Stimulated activated naive CD8-positive, alpha-beta T cell treated with anti-CD3 and anti-CD28 coated beads, Interleukin-15, Interleukin-2, amounts not matched to agents 100 ng/mL and 50 ng/mL, for 24 hours (primary cell): ENCODE results near the gene ZNF488.
"Not testable (repeated sequence)": the region's sequence is repeated elsewhere in the genome, so short reads cannot be mapped to it uniquely, and the experiment has no call there.

Experiments
- H3K27ac Mint-ChIP-seq: one replicate; pipeline ENCODE4 v1.8.0; 2021; ENCODE audit warnings: mild to moderate bottlenecking, mixed read lengths
- H3K27me3 Mint-ChIP-seq: one replicate; pipeline ENCODE4 v1.8.0; 2021; ENCODE audit warnings: mixed read lengths
- H3K36me3 Mint-ChIP-seq: one replicate; pipeline ENCODE4 v1.8.0; 2021; ENCODE audit warnings: low read depth, mixed read lengths
- H3K4me1 Mint-ChIP-seq: one replicate; pipeline ENCODE4 v1.8.0; 2021; ENCODE audit warnings: low read depth, mixed read lengths
- H3K4me3 Mint-ChIP-seq: one replicate; pipeline ENCODE4 v1.8.0; 2021; ENCODE audit warnings: mild to moderate bottlenecking, mixed read lengths
- H3K9me3 Mint-ChIP-seq: one replicate; pipeline ENCODE4 v1.8.0; 2021; ENCODE audit warnings: mixed read lengths

Gene ZNF488

GRCh38 chr10:47402641-47403301, 18.7 kb upstream of the ZNF488 start:
- H3K9me3 Mint-ChIP-seq, result no peaks in the 10 kb centered on the region
- H3K27me3 Mint-ChIP-seq, result peaks cover 13% of the 10 kb centered on the region
- no peaks in the 10 kb centered on the region for H3K4me1 Mint-ChIP-seq
- H3K4me3 Mint-ChIP-seq, result no peak overlapping the region
- no peaks in the 10 kb centered on the region for H3K36me3 Mint-ChIP-seq
- H3K27ac Mint-ChIP-seq, result no peak overlapping the region

DNA sequence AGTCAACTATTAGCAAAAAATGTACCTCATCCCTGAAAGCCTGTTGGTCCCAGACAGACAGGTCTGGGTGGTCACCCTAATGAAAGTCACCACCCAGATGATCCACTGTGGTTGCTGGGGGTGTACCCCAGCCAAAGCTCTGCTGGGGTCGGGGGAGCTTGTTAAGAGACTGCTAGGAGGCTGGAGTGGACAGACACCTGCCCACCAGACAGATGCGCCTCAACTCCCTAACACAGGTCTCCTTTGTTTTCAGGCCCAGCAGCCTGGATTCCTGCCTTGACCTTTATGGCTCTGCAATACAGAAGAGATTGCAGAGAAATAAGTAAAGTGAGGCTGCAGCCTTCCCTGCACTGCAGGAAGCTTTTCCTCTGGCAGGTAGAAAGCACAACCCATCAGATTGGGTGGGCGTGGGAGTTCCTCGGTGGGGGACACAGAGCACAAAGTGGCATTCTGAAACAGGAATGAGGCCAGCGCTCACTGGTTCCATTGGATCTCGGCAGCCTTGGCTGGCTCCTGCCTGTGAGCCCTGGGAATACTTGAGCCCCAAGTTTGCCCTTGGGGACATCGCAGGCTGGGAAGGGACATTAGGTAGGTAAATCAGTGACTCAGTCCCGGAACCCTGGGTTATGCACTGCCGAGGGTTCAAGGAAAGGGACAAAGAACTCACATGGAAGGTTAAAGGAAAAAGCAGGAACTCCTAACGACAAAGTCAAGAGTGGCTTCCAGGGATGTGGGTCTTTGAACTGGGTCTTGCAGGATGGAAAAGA, 18.0 kb upstream of the ZNF488 start:
- H3K36me3 Mint-ChIP-seq, result no peaks in the 10 kb centered on the region

GRCh38 chr10:47401210-47401609, 17.1 kb upstream of the ZNF488 start:
- no peaks in the 10 kb centered on the region for H3K4me1 Mint-ChIP-seq
- no peaks in the 10 kb centered on the region for H3K36me3 Mint-ChIP-seq
- H3K27me3 Mint-ChIP-seq, result peaks cover 20% of the 10 kb centered on the region
- H3K9me3 Mint-ChIP-seq, result no peaks in the 10 kb centered on the region
- no peak overlapping the region for H3K4me3 Mint-ChIP-seq
- no peak overlapping the region for H3K27ac Mint-ChIP-seq

More for the DNA sequence above, 18.0 kb upstream of the ZNF488 start:
- Mint-ChIP-seq H3K27me3 (peaks cover 13% of the 10 kb centered on the region), H3K9me3 (no peaks in the 10 kb centered on the region), H3K27ac (no peak overlapping the region), H3K4me3 (no peak overlapping the region), H3K4me1 (no peaks in the 10 kb centered on the region)

DNA sequence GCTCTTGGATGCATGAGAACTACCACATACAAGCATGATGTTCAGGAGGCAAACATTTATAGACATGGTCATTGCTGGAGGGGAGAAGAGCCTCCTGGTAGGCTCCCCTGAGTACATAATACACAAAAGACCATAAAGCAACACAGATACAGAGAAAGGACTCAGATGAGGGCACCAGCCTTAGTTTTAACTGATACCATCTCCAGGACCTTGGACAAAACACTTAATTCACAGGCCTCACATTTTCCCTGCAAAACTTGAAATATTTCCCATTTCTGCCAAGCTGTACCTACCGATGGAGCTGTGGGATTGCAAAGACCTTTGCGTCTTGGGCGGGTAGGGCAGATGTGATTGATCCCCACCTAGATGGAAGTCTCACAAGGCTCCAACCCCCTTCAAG, 16.7 kb upstream of the ZNF488 start:
- no peaks in the 10 kb centered on the region for H3K9me3 Mint-ChIP-seq
- peaks cover 20% of the 10 kb centered on the region for H3K27me3 Mint-ChIP-seq
- no peaks in the 10 kb centered on the region for H3K4me1 Mint-ChIP-seq
- no peak overlapping the region for H3K4me3 Mint-ChIP-seq
- no peaks in the 10 kb centered on the region for H3K36me3 Mint-ChIP-seq
- H3K27ac Mint-ChIP-seq, result no peak overlapping the region

DNA sequence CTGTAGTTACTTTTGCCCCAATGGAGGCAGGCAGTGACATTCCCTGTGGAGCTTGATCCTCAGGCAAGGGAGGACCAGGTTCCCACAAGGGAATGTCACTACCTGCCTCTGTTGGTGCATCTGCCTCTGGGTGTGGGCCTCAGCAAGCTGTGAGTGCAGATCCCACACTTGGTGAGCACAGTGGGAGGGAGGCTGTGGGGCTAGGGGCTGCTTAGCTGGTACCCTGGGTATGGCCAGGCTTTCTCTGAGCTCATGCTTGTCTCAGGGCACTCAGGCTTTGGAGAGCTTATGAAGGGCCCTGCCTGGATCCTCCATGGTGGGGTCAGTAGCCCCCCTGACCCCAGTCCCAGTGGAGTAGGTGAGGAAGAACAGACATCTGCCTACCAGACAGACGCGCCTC, 16.2 kb upstream of the ZNF488 start:
- Mint-ChIP-seq H3K27ac (no peak overlapping the region), H3K27me3 (peaks cover 26% of the 10 kb centered on the region), H3K9me3 (no peaks in the 10 kb centered on the region), H3K36me3 (no peaks in the 10 kb centered on the region), H3K4me1 (no peaks in the 10 kb centered on the region), H3K4me3 (no peak overlapping the region)

- Mint-ChIP-seq H3K36me3 (no peaks in the 10 kb centered on the region), H3K9me3 (no peaks in the 10 kb centered on the region), H3K4me3 (no peak overlapping the region), H3K4me1 (no peaks in the 10 kb centered on the region), H3K27me3 (peaks cover 50% of the 10 kb centered on the region), H3K27ac (no peak overlapping the region)
These were observed 13.2 kb upstream of the ZNF488 start for GRCh38 chr10:47397256-47397655.

DNA sequence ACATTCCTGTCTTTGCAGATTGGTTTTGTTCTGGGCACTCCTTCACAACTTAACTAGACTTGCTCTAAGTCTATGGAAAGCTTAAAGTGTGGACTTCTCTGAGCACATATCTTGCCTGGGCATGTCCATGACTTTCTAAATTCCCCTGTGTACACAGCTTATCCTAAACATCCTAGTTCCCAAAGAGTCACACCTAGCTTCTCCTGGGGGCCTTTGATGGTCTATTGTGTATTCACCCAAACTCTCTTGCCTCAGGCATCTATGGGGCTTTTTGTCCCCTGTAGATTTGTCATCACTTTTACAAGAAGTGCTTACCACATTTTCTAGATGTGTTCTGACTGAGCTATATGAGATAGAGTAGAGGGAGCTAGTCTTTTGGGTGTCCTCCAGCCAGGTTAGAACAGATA, 12.2 kb upstream of the ZNF488 start:
- Mint-ChIP-seq H3K36me3 (no peaks in the 10 kb centered on the region), H3K4me3 (no peak overlapping the region), H3K9me3 (no peaks in the 10 kb centered on the region), H3K4me1 (no peaks in the 10 kb centered on the region), H3K27ac (no peak overlapping the region), H3K27me3 (peaks cover 53% of the 10 kb centered on the region)

GRCh38 chr10:47389619-47390018, 5.5 kb upstream of the ZNF488 start:
- Mint-ChIP-seq H3K36me3 (no peaks in the 10 kb centered on the region), H3K4me1 (peaks cover 4% of the 10 kb centered on the region), H3K4me3 (no peak overlapping the region), H3K27me3 (peaks cover 40% of the 10 kb centered on the region), H3K9me3 (peaks cover 10% of the 10 kb centered on the region), H3K27ac (no peak overlapping the region)

- no peak overlapping the region for H3K27ac Mint-ChIP-seq
- H3K27me3 Mint-ChIP-seq, result peaks cover 34% of the 10 kb centered on the region
- H3K9me3 Mint-ChIP-seq, result peaks cover 10% of the 10 kb centered on the region
- H3K4me3 Mint-ChIP-seq, result no peak overlapping the region
- H3K4me1 Mint-ChIP-seq, result peaks cover 6% of the 10 kb centered on the region
- no peaks in the 10 kb centered on the region for H3K36me3 Mint-ChIP-seq
These were observed 4.8 kb upstream of the ZNF488 start for GRCh38 chr10:47388879-47389278.

- not testable (repeated sequence) for H3K36me3 Mint-ChIP-seq, H3K27ac Mint-ChIP-seq
- peaks cover 10% of the 10 kb centered on the region for H3K9me3 Mint-ChIP-seq
- H3K27me3 Mint-ChIP-seq, result peaks cover 42% of the 10 kb centered on the region
- H3K4me3 Mint-ChIP-seq, result peak overlapping the region; percentile 2
- peaks cover 12% of the 10 kb centered on the region for H3K4me1 Mint-ChIP-seq
These were observed 2.0 kb upstream of the ZNF488 start for GRCh38 chr10:47386104-47386503.

GRCh38 chr10:47383261-47384147, 589 bp downstream of the ZNF488 start:
- Mint-ChIP-seq H3K4me3 (peak overlapping the region; percentile 85), H3K4me1 (peaks cover 12% of the 10 kb centered on the region), H3K27me3 (peaks cover 68% of the 10 kb centered on the region), H3K9me3 (peaks cover 10% of the 10 kb centered on the region), H3K27ac (peak overlapping the region; percentile 76), H3K36me3 (no peaks in the 10 kb centered on the region)

DNA sequence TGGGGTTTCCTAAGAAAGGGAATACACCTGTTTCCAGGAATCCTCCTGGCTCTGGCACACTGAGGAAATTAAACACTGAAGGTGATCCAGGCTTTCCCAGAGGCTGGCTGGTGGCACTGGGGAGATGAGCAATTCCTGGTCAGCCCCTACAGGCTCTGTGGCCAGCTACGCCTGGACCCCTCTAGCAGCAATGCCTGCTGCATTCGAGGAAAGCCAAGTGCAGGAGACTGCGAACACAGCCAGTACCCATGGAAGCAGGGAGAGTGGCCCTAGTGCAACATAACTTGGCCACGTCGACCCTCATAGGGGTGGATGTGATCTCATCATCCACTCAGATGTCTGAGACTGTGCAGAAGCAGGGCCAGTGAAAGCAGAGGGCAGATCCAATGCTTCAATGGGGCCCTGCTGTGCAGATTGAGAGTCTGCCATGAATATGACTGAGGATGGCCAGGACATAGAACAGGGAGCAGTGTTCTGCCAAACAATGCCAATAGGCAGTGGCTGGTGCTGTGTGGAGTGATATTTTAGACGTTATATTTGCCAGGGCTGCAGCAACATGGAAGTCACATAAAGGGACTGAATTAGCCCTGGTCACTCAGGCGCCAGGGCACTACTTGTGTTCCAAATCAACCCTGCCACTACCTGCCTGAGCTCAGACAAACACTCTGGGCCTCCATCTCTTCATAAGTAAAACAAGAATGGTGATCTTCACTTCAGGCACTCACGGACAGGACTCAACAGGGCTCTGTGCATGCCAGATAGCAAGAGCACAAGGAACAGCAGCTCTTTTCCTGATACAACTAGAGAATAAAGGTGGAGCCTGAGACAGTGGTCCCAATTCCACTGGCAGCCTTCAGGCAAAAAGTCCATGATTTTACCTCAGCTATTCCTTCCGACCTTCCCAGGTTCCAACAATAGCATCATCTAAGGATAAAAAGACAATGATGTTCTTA, 2.4 kb downstream of the ZNF488 start:
- H3K27me3 Mint-ChIP-seq, result peaks cover 81% of the 10 kb centered on the region
- peaks cover 12% of the 10 kb centered on the region for H3K4me1 Mint-ChIP-seq
- H3K9me3 Mint-ChIP-seq, result peaks cover 8% of the 10 kb centered on the region
- H3K4me3 Mint-ChIP-seq, result no peak overlapping the region
- H3K27ac Mint-ChIP-seq, result no peak overlapping the region
- no peaks in the 10 kb centered on the region for H3K36me3 Mint-ChIP-seq

DNA sequence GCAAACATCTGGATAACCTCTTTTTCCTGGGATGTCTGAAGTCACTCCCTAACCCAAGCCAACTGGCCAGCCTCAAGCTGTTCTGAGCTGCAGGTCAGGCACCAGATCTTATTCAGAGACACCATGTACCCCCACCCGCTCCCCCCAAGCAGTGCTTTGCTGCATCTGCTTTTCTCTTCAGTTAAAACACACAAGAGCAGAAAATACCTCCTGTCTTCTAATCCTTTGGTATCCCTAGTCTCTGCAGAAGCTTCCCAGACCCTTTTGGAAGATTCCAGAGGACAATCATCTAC, 3.0 kb downstream of the ZNF488 start:
- peaks cover 87% of the 10 kb centered on the region for H3K27me3 Mint-ChIP-seq

DNA sequence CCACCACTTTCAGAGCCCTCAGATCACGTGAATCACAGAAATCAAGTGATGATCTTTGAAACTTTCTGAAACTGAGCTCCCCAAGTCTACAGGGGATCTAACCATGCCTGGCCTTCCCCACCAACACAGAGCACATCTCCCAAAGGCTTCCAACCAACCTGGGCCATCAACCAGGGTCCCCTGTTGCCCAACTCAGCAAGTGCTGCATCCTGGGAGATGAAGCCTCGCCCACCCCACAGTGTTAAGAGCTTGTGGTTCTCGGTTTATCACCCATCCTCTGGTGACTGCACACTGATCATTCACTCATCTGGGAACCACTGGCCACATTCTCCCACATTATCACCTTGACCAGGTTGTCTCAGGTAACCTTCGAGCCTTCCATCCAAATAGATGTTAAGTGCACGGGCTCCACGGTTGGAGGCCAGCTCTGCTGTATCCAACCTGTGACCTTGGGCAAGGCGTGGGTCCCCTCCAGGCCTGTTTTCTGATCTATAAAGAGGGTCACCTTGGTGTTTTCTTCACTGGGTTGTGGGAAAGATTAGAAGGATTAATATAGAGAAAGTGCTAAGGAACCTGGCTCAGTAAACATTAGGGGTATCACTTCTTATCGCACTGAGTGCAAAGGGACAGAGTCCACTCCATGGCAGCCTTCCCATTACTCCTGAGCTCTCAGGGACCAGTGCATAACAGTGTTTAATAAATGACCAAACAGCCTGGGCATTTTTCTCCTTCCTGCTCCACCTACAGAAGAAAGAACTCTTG, 3.6 kb downstream of the ZNF488 start:
- Mint-ChIP-seq H3K27me3 (peaks cover 88% of the 10 kb centered on the region), H3K36me3 (no peaks in the 10 kb centered on the region), H3K9me3 (peaks cover 3% of the 10 kb centered on the region), H3K4me1 (peaks cover 12% of the 10 kb centered on the region), H3K27ac (no peak overlapping the region), H3K4me3 (no peak overlapping the region)

More for the DNA sequence above, 3.0 kb downstream of the ZNF488 start:
- Mint-ChIP-seq H3K4me3 (no peak overlapping the region), H3K36me3 (no peaks in the 10 kb centered on the region), H3K27ac (no peak overlapping the region), H3K4me1 (peaks cover 12% of the 10 kb centered on the region), H3K9me3 (peaks cover 8% of the 10 kb centered on the region)
